Measurements from ENCODE around the gene DNAJC3.
A peak's percentile ranks its signal among the peaks of the same experiment; 100 is the strongest.
"Not testable (repeated sequence)": the region's sequence is repeated elsewhere in the genome, so short reads cannot be mapped to it uniquely, and the experiment has no call there.

DNAJC3 gene

GRCh38 chr13:95647321-95647720, 29.6 kb upstream of the DNAJC3 start:
- no peak for DNase-seq (ENCODE audit: low read depth)
- no peak for TF ChIP-seq CTCF (conservative IDR thresholded peaks at IDR 0.05; ENCODE audit: low read depth, low read length)
- H3K4me3 ChIP-seq (ENCODE audit: low read depth, low read length): no peak overlapping the region

GRCh38 chr13:95650696-95651095, 26.2 kb upstream of the DNAJC3 start:
- TF ChIP-seq CTCF (conservative IDR thresholded peaks at IDR 0.05; ENCODE audit: low read depth, low read length): no peak
- no peak overlapping the region for H3K4me3 ChIP-seq (ENCODE audit: low read depth, low read length)

GRCh38 chr13:95652244-95652764, 24.6 kb upstream of the DNAJC3 start:
- no peak overlapping the region for H3K4me3 ChIP-seq (ENCODE audit: low read depth, low read length)
- no peak for TF ChIP-seq CTCF (conservative IDR thresholded peaks at IDR 0.05; ENCODE audit: low read depth, low read length)
- no peak for DNase-seq (ENCODE audit: low read depth)

More at GRCh38 chr13:95650696-95651095, 26.2 kb upstream of the DNAJC3 start:
- DNase-seq (ENCODE audit: low read depth): no peak

- H3K4me3 ChIP-seq (ENCODE audit: low read depth, low read length): no peak overlapping the region
- TF ChIP-seq CTCF (conservative IDR thresholded peaks at IDR 0.05; ENCODE audit: low read depth, low read length): no peak
- DNase-seq (ENCODE audit: low read depth): no peak
Observed at GRCh38 chr13:95652821-95653220, 24.1 kb upstream of the DNAJC3 start.

GRCh38 chr13:95656386-95657015, 20.4 kb upstream of the DNAJC3 start:
- no peak overlapping the region for H3K4me3 ChIP-seq (ENCODE audit: low read depth, low read length)
- TF ChIP-seq CTCF (conservative IDR thresholded peaks at IDR 0.05; ENCODE audit: low read depth, low read length): no peak
- DNase-seq (ENCODE audit: low read depth): no peak

GRCh38 chr13:95659500-95659899, 17.4 kb upstream of the DNAJC3 start:
- no peak overlapping the region for H3K4me3 ChIP-seq (ENCODE audit: low read depth, low read length)
- DNase-seq (ENCODE audit: low read depth): no peak
- TF ChIP-seq CTCF (conservative IDR thresholded peaks at IDR 0.05; ENCODE audit: low read depth, low read length): no peak

- peak; percentile 52 for TF ChIP-seq CTCF (conservative IDR thresholded peaks at IDR 0.05; ENCODE audit: low read depth, low read length)
- no peak overlapping the region for H3K4me3 ChIP-seq (ENCODE audit: low read depth, low read length)
- peak; percentile 71 for DNase-seq (ENCODE audit: low read depth)
Observed at GRCh38 chr13:95660981-95661581, 15.9 kb upstream of the DNAJC3 start.

GRCh38 chr13:95667235-95667634, 9.7 kb upstream of the DNAJC3 start:
- DNase-seq (ENCODE audit: low read depth); H3K4me3 ChIP-seq (ENCODE audit: low read depth, low read length): not testable (repeated sequence)

Data from choroid plexus epithelial cell (primary cell).